GM19324 (cell line): ENCODE measurements around the gene XRCC4.

Source experiments
- ATAC-seq: cut with Tn5 transposase; IDR thresholded peaks from one replicate; pipeline ENCODE4 v1.9.1; 2021; ENCODE audit warnings: mild to moderate bottlenecking, moderate library complexity; ENCODE audit not compliant: unreplicated experiment, low FRiP score

XRCC4 gene

DNA sequence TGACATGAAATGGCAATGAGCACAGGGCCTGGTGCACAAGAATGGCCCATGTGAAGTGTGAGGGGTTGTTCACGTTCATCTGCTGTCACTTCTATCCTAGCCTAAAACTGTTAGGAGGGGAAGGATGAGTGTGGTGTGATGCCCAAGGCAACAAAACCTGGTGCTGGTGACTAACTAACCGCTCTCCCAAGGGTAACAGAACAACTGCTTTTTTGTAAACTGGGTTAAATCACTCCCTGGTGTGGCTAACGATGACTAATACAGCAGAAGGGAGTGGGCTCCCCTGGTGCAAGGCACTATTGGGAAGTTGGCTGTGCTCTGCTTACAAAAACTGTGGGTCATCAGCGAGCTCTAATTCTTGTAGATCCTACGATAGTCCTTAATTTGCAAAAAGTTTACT, 291.0 kb downstream of the XRCC4 start:
- peak; percentile 41 for ATAC-seq

DNA sequence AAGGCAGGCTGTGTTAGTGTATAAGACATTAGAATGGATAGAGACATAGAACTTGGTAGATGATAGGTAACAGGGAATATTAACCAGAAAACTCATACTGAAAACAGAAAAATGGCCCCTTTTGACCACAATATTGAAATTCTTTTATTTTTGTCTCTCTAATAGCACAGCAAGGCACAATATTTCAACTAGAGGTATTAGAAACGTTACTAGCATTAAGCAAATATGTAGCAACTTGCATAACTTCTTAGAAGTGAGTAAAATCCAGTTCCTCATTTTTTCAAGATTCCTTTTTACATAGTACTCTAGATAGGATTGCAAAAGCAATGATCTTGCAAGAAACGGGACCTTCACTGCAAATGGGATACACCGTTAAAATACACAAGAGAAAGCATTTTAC, 291.5 kb downstream of the XRCC4 start:
- peak; percentile 41 for ATAC-seq

DNA sequence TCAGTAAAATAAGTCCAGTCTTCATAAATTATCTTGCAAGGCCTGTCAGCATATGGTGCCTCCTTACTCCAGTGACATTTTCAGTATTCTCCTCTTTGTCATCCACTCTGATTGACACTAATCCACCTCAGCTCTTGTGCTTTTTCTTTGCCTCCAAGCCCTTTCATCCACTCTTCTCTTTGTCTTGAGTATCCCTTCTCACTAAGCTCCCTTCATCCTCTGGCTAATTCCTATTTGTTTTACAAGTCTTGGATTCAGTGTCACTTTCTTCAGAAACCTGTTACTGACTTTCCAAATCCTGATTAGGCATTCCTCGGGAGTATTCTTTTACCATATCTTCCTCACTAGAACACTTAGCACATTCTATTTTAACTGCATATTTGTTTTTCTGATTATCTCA, 293.6 kb downstream of the XRCC4 start:
- no peak for ATAC-seq

DNA sequence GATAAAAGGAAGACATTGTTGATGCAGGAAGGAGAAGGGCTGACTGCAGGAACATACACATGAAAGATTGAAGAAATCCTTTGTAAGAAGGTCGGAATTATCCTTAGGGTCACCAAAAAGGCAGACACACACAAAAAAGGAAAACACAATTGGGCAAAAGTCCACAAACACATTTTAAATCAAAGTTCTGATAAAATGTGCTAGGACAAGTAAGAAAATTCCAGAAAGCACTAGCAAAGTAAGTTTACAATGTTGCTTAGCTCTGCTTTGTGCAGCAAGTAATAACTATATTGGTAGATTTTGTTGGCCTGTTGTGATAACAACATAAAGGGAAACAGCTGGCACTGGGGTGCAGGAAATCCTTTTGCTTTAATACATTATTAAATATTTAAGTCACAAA, 294.4 kb downstream of the XRCC4 start:
- no peak for ATAC-seq

DNA sequence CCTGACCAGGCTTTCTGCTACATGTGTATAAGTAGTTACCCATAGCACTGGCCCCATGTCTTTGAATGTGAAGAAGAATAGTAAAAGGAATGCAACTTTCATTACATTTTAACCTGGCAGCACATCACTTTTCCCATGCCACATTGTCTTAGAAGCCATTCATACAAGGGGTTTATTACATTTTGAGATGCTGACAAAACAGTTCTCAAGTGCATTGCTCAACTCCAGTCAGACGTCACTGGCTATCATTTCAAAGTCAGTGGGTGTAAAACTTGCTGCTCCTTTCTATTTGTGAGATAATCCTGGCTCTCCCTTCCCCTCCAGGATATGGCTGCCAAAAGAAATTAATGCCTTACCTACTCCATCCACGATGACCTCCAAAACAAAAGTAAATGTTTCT, 297.2 kb downstream of the XRCC4 start:
- ATAC-seq, result no peak

DNA sequence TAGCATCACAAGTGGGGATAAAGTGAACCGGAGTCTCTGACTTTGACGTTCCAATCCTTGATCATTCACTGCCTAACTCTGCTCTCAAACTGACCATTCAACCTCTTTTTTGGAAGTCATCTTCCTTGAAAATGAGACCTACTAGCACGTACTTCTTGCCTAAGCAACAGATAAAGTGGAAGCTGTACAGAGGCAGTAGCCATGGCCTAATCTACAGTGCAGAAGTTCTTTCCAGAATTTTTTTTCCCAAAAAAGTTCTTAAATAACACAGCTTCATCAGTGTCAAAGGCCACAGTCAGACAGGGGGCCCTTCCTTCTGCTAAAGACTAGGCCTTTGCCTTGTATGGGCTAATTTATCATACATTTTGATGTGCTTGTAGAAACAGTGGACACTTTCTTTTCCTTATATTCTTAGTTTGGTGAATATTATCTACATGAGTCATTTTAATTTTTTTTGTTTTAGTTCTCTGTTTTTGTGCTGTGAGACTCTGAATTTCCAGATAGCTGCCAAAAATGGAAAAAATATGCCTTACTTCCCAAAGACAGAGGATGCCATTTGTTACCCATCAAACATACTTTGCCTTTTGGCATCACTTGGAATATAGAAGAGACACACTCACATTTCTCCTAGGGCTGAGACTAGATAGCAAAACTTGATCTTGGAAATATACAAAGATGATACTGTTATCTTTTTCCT, 297.9 kb downstream of the XRCC4 start:
- ATAC-seq, result no peak

DNA sequence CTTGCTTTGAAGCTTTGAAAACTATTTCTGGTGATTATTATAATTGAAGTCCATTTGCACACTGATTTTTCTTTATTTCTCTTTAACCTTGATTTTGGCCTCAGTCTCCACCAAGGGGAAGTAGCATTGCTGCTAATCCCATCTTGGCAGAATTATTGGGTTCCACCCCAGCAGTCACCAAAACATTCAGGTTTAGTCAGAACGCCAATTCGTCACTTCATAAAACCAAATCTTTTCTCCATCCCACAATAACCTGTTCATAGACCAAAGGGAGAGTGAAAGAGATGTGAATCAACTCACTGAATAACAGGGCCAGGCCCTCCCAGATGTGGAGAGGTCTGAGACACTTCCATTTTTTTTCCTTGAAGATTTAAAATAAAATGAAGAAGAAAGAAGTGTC, 299.1 kb downstream of the XRCC4 start:
- ATAC-seq, result no peak

DNA sequence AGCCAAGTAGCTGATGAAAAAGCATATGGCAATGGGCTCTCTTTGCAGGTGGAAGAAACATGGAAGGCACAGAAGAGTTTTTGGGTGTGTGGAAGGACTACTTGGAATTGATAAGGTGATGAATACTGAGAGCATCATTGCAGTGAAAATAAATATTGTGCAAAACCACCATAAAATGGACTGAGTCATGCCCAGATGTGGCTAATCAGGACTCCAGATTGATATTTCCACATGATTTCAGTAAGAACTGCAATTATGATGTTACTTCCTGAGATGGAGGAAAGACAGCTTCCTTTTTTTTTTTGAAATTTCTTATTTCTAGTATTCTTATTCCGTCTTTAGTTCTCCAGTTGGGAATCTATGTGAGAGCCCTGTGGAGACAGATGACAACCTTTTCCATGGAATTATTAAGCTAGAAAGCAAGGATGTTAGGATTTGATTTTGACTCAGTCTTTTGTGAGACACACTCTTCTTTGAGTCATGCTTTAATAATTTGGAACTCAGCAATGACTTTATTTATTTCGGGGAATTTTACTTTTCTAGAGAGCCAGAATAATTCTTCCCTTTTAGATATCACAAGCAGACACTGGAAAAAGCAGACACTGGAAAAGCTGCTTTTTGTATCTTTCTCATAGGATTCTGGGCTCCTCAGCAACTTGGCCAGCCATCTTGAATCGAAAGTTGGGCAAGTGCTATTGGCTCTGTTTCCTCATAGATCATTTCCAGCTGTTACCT, 300.0 kb downstream of the XRCC4 start:
- no peak for ATAC-seq

DNA sequence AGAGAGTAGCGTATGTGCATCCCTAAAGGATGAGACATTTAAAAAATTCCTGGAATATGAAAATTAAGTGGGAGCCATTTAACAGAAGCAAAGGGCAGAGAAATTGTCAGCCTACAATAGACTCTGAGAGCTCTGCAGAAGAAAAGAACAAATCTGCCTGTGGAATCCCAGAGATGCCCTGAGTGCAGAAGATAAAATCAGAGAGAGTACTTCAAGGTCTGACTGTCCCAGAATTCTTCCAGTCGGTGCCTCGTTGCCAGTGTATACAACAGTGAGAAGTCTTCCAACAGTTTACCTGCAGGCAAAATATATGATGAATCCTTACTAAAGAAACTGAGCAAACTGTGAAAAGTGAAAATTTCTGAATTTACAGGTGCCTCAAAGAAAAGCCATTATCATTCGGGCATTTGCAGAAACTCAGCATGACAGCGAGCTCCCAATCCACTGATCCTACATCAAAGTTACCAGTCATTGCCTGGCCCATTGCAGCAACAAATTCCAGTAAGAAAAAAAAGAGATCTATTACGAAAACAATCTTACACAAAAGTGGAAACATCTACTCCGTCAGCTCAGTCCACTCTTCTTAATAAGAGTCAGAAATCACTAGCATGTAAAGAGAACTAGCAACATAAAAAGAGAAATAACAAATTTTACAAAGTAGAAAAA, 301.4 kb downstream of the XRCC4 start:
- ATAC-seq, result no peak

DNA sequence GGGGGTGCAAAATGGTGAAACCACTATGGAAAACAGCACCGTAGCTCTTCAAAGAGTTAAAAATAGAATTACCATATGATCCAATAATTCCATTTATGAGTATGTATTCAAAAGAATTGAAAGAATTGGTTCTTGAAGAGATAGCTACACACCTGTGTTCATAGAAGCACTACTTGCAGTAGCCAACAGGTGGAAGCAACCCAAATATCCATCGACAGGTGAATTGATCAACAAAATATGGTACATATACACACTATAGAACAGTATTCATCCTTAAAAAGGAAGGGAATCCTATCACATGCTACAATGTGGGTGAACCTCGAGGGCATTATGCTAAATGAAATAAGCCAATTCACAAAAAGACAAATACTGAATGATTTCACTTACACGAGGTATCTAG, 308.5 kb downstream of the XRCC4 start:
- ATAC-seq, result no peak

DNA sequence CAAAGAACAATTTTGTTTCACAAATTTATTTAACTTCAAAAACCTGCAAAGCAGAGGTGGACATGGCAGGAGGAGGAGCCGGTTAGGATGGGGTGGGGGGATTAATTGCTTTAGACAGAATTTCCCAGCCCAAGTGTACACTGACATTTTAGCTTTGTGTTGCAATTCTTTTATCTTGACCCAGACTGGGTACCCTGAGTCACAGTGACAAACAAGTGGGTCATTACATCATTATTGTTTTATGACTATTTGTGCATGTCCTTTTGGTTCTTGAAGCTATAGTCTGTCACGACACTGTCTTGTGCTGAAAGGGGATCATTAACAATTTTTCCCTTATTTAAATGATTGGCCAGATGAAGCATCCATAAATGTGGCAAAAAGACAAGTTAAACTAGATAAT, 309.7 kb downstream of the XRCC4 start:
- no peak for ATAC-seq

DNA sequence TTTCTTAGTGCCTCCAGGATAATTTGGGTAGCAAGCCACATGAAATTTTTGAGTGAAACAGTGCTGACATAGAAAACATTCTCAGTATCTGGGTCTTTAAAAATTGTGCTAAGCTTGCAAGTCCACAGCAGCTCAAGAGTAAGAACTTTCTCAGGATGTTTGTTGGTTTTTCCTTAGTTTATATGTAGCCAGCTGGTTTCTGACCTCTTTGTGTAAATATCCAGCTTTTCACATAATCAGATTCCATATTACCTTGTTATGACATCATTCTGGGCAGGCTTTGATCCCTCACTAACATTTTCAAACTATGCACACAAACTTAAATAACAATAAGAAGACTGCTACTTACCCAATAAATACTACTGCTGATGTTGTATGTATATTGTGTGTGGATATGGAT, 311.3 kb downstream of the XRCC4 start:
- no peak for ATAC-seq

DNA sequence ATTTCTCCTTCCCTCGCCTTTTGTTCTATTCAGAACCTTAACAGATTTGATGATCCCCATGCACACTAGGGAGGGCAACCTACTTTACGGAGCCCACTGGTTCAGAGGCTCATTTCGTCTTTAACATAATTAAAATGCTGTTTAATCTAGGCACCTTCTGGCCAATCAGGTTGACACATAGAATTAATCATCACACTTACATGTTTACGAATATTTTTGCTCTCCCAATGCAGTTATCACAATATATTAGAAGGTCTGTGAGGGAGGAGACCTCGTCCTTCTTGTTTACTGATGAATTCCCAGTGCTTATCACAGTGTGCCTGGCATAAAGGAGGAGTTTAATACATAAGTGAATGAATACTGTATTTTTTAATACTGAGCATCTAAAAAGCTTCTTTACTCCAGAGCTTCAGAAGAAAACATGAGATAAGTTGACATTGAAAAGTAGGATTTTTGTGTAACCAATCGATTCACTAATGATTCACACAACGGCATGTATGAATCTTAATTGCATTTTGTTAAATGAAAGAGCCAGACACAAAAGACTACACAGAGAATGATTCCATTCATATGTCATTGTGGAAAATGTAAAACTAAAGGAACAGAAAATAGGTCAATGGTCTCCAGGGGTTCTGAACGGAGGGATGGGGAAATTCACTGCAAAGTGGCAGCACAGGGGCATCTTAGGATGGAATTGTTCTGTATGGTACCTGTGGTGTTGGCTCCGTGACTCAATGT, 315.6 kb downstream of the XRCC4 start:
- ATAC-seq, result no peak

DNA sequence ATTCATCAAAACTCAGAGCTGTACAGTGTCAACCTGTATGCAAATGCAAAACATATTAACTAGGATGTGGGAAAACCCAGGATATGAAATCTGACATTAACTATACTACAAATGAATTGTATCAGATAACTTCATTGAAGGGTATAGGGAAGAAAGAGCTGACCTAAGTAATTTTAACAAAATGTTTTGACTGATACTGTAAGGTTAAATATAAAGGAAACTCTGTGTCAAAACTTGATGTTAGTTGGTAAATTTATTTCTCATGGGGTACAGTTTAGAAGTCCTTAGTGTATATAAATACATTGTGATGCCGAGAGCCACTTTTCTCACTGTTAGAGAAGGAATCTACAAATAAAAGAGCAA, 316.1 kb downstream of the XRCC4 start:
- ATAC-seq, result no peak

DNA sequence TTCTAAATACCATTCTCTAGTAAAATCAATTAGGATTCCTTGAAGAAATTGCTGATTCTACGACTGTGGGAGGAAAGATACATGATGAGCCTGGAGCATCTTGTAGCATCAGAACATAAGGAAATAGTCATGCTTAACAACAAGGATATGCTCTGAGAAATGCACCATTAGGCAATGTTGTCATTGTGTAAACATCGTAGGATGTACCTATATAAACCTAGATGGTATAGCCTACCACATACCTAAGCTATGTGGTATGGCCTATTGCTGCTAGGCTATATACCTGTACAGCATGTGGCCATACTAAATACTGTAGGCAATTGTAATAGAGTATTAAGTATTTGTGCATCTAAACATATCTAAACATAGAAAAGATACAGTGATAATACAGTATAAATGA, 316.8 kb downstream of the XRCC4 start:
- no peak for ATAC-seq

DNA sequence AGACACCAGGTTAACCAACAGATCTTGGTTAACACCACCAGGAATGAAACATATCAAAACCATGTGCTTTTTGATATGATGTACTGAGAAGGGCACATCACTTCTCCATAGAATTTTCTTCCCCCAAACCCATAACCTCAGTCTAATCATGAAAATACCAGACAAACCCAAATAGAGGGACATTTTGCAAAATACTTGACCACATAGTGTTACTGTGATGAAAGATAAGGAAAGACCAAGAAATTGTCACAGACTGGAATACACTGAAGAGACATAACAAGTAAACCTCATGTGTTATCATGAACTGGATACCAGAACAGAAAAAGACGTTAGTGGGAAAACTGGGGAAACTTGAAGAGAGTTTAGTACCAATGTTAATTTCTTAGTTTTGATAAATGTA, 319.3 kb downstream of the XRCC4 start:
- no peak for ATAC-seq

DNA sequence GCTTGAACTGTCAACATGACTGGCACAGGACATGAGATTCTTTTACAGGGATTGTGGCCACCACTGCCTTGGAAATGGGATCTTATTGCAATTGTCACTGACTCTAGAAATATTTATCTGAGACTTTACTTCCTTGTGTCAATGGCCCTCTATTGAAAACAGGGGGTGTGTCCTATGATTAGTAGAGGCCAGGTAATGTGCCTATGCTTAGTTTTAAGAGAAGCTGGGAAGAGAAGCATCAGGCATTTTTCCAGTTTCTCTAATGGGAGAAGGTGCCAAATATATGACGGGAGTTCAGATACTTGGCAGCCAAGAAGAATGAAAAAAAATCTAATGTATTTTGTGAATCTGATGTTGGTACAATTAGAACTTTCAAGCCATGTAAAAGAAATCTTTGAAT, 320.3 kb downstream of the XRCC4 start:
- no peak for ATAC-seq

DNA sequence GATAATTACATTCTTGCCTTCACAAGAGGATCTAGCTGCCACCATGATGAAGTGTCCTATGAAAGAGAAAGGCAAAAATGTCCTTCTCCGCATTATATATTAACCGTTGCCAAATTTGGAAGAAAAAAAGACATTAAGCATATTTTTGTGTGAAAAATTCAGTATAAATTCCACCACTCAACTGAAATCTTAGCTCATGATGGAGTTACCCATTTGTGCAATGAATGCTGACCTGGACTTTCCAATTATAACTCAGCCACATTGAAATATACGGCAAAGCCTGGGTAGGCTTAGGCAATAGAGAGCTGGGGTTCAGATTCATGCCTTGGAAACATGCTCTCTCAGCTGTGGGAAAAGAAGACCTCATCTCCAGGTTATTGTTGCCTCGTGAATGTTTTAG, 322.9 kb downstream of the XRCC4 start:
- ATAC-seq, result no peak

DNA sequence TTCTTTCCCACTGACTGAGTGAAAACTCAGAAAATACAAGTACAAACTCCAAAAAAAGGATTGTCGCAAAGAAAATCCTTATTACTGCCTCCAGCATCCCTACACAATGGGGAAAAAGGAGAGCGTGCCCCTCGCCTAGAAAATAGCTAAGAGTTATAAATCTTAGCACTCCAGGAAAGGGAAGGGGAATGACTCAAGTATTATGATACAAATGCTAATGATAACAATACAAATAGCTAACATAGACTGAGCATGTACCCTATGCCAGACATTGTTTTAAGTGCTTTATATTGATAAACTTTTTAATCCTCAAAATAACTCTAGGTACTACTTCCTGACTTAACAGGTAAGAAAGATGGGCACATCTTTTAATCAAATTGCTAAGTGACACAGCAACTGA, 323.4 kb downstream of the XRCC4 start:
- no peak for ATAC-seq

DNA sequence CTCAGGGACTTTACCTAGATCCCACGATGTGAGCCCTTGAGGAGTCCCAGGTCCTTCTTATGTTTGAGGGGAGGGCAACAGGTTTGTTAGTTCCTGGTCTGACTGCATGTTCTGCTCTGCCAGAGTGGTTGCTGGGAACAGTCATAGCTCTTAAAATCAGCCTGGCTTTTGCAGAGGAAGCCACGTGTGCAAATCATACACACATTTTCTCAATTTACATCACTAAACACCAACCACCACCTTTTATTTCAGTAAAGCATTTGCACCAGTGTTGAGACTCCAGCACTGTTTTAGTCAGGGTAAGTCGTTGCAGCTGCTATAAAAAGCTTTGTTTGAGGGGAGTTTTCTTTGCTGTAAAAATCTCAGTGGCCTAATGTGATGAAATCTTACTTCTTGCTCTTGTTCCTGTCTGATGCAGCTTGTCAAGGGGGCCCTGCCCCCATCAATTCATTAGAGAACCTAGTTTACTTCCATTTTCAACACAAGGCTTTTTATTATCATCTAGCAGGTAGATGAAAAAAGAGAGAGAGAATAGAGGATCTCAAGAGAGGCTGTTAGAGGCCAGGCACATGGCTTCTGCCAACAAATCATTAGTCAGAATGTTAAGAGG, 323.9 kb downstream of the XRCC4 start:
- ATAC-seq, result peak; percentile 44

DNA sequence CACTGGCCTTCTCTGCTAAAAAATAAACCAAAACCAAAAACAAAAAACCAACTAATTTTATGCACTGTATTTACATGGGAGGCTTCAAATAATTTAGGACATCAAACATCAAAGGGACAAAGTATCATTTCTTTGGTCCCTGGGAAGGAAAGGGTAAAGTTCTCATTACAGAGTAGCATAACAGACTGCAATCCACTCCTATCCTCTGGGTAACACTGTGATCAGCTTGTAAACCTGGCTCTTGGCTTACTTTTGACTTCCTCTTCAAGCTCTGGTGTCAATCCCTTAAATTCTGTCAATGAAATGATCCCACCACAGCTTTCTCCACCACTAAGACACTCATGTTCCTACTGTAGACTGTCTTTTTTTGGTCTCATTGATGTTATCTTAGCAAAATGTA, 324.4 kb downstream of the XRCC4 start:
- ATAC-seq, result no peak
